GM12873 (cell line): ENCODE results near the gene SMG1.

Experiments
- TF ChIP-seq, protein P1 (sequence below): IDR thresholded peaks from 2 replicates; pipeline ENCODE4 v1.5.1; 2012; ENCODE audit warnings: low read depth, mild to moderate bottlenecking, moderate library complexity, low read length, control low read depth; ENCODE audit not compliant: insufficient read depth; ENCODE audit errors: missing control alignments

Gene SMG1

DNA sequence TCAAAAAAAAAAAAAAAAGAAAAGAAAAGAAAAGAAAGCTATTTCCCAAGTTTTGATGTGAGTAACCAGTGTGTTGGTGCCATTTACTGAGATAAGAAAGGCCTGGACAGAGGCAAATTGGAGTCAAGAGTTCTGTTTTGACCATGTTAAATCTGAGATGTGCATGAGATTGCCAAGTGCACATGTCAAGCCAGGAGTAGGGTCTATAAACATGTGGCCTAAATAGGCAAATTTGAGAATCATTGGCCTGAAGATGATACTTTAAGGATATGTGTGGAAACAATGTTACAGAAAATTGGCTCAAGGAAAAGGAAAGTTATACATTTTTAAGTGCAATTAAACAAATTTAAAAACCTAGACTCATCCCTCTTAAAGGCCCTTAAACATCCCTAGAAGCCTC, 15.3 kb upstream of the SMG1 start:
- TF ChIP-seq, protein P1, sequence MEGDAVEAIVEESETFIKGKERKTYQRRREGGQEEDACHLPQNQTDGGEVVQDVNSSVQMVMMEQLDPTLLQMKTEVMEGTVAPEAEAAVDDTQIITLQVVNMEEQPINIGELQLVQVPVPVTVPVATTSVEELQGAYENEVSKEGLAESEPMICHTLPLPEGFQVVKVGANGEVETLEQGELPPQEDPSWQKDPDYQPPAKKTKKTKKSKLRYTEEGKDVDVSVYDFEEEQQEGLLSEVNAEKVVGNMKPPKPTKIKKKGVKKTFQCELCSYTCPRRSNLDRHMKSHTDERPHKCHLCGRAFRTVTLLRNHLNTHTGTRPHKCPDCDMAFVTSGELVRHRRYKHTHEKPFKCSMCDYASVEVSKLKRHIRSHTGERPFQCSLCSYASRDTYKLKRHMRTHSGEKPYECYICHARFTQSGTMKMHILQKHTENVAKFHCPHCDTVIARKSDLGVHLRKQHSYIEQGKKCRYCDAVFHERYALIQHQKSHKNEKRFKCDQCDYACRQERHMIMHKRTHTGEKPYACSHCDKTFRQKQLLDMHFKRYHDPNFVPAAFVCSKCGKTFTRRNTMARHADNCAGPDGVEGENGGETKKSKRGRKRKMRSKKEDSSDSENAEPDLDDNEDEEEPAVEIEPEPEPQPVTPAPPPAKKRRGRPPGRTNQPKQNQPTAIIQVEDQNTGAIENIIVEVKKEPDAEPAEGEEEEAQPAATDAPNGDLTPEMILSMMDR = no peak

DNA sequence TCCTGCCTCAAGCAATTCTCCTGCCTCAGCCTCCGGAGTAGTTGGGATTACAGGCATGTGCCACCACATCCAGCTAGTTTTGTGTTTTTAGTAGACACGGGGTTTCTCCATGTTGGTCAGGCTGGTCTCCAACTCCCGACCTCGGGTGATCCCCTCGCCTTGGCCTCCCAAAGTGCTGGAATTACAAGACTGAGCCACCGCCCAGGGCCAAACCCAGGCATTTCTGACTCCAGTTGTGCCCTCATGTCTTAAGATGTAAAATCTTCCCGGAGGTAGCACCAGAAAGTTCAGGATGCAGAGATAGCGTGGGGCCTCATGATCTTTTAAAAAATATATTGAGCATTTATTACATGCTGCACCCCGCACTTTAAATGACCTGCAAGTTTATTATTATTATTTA, 12.8 kb upstream of the SMG1 start:
- TF ChIP-seq, protein P1 = no peak

DNA sequence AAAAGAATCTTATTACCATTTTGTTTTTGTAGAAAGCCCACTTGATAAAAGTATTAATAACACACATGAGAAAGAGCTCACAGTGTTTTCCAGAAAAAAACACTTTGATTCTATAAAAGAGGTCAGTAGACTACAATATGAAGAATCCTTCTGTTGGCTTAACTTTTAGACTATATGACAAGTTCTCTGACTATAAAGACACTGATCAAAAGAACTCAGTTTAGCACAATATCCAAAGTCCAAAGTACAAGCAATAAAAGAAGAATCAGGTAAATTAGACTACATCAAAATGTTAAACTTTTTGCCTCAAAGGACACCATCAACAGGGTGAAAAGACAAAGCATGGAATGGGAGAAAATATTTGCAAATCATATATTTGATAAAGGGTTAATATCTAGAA, 11.2 kb upstream of the SMG1 start:
- TF ChIP-seq, protein P1 = no peak

DNA sequence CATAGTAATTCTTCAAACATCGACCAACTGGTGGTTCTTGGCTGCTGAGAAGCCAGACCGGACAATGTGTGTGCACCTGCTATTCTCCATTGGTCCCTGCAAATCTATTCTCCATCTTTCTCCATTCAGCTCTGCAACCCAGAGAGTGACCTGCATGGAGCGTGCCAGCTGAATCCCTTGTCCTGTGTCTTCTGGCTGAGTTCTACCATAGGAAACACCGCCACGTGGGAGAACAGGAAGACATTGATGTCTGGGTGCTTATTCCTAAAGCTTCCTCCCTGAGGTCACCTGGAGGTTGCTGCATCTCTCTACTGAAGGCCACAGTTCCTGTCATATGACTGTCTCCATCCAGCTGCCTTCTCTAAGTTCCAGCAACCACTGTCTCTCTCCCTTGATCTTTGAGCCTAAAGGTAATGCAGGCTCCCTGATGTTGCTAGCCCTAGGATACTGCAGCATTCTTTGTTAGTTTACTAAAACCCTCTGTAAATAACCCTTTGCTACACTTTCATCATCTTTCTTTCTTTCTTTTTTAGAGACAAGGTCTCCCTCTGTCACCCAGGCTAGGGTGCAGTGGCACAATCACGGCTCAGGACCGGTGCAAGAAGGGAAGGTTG, 10.6 kb upstream of the SMG1 start:
- TF ChIP-seq, protein P1 = no peak

DNA sequence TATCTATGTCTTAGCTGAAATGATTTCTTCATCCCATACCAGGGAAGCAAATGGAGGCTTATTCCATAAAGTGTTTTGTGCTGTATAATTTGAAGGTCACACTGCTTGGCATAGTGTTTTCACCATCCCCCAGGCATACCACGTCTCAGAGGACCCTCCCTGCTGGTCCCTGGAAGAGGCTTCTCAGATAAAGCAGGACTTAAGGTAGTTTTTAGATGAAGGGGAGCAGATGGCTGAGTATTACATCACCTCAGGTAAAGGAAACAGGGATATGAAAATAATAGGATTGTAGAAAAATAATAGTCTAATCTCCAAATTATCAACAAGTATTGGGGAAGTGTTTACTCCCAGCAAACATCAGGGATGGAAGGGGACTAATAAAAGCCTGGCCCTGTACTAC, 7.3 kb upstream of the SMG1 start:
- TF ChIP-seq, protein P1 = no peak

- TF ChIP-seq, protein P1 = no peak
These were observed 6.2 kb upstream of the SMG1 start for GRCh38 chr16:18932243-18932987.

GRCh38 chr16:18931756-18932155, 5.5 kb upstream of the SMG1 start:
- TF ChIP-seq, protein P1 = no peak
